Measurements from ENCODE around the gene KIDINS220. TPM values are rescaled to one million over a fixed set of nuclear protein-coding genes. Genes with fewer than 3 reads are reported as not detected.

The KIDINS220 gene
- total and polyA plus RNA-seq, 2 of the 13 experiments (the other 11 are each of a cell fraction or from before 2014, with no cell fraction given) = 25.2 to 32.3 TPM

DNA sequence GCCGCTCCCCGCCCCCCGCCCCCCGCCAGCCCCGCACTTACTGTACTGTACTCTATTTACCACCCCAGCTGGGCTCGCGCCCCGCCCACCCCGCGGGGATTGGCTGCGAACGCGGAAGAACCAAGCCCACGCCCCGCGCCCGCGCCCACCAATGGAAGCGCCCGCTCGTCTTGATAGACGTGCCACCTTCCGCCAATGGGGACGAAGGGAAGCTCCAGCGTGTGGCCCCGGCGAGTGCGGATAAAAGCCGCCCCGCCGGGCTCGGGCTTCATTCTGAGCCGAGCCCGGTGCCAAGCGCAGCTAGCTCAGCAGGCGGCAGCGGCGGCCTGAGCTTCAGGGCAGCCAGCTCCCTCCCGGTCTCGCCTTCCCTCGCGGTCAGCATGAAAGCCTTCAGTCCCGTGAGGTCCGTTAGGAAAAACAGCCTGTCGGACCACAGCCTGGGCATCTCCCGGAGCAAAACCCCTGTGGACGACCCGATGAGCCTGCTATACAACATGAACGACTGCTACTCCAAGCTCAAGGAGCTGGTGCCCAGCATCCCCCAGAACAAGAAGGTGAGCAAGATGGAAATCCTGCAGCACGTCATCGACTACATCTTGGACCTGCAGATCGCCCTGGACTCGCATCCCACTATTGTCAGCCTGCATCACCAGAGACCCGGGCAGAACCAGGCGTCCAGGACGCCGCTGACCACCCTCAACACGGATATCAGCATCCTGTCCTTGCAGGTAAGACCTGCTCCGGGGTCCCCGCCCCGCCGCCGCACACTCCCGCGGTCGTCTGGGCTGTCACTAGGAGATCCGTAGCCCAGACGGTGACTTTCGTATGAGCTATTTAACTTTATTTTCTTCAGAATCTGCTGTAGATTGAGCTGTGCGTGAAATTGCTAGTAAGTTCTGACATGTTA, 155.4 kb downstream of the KIDINS220 start, which contains the start of gene ID2 (continued):
- no peak for TF ChIP-seq LCORL (IDR thresholded peaks at IDR 0.05)
- TF ChIP-seq LCORL (CRISPR knock-in tag; IDR thresholded peaks at IDR 0.05) = peak; percentile 73
- TF ChIP-seq CENPX (CRISPR knock-in tag; IDR thresholded peaks at IDR 0.05) = no peak
- TF ChIP-seq, protein P1, sequence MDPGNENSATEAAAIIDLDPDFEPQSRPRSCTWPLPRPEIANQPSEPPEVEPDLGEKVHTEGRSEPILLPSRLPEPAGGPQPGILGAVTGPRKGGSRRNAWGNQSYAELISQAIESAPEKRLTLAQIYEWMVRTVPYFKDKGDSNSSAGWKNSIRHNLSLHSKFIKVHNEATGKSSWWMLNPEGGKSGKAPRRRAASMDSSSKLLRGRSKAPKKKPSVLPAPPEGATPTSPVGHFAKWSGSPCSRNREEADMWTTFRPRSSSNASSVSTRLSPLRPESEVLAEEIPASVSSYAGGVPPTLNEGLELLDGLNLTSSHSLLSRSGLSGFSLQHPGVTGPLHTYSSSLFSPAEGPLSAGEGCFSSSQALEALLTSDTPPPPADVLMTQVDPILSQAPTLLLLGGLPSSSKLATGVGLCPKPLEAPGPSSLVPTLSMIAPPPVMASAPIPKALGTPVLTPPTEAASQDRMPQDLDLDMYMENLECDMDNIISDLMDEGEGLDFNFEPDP (CRISPR knock-in tag; conservative IDR thresholded peaks at IDR 0.05) = peak; percentile 96; the same call in 1 of the 2 replicates
- TF ChIP-seq HOXA3 (CRISPR knock-in tag; IDR thresholded peaks at IDR 0.05) = peak; percentile 81
- TF ChIP-seq, protein P2, sequence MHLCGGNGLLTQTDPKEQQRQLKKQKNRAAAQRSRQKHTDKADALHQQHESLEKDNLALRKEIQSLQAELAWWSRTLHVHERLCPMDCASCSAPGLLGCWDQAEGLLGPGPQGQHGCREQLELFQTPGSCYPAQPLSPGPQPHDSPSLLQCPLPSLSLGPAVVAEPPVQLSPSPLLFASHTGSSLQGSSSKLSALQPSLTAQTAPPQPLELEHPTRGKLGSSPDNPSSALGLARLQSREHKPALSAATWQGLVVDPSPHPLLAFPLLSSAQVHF (CRISPR knock-in tag; IDR thresholded peaks at IDR 0.05) = peak; percentile 61; the same call in 1 of the 2 replicates
- peak; percentile 36; the same call in 1 of the 2 replicates for TF ChIP-seq HNF4G (IDR thresholded peaks at IDR 0.05; ENCODE audit: borderline replicate concordance, low read depth, low read length)
- peak; percentile 68 for TF ChIP-seq HNF4G (CRISPR knock-in tag; IDR thresholded peaks at IDR 0.05; ENCODE audit: borderline replicate concordance, low read depth)
- TF ChIP-seq ELF3 (CRISPR knock-in tag; IDR thresholded peaks at IDR 0.05) = peak; percentile 77
- no peak for TF ChIP-seq DPF2 (CRISPR knock-in tag; IDR thresholded peaks at IDR 0.05; ENCODE audit: borderline replicate concordance, low read depth)
- no peak for TF ChIP-seq SMARCC2 (IDR thresholded peaks at IDR 0.05)
- TF ChIP-seq JUN (CRISPR knock-in tag; IDR thresholded peaks at IDR 0.05) = no peak
- peak; percentile 93 for TF ChIP-seq NFYB (CRISPR knock-in tag; IDR thresholded peaks at IDR 0.05)
- TF ChIP-seq, protein P3, sequence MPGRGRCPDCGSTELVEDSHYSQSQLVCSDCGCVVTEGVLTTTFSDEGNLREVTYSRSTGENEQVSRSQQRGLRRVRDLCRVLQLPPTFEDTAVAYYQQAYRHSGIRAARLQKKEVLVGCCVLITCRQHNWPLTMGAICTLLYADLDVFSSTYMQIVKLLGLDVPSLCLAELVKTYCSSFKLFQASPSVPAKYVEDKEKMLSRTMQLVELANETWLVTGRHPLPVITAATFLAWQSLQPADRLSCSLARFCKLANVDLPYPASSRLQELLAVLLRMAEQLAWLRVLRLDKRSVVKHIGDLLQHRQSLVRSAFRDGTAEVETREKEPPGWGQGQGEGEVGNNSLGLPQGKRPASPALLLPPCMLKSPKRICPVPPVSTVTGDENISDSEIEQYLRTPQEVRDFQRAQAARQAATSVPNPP (CRISPR knock-in tag; IDR thresholded peaks at IDR 0.05) = no peak
- peak; percentile 91 for TF ChIP-seq RBM22 (optimal IDR thresholded peaks at IDR 0.05; ENCODE audit: low read length)
- TF ChIP-seq RNF2 (conservative IDR thresholded peaks at IDR 0.05; ENCODE audit: low read depth) = no peak; the same call in none of the 2 replicates
- TF ChIP-seq ZNF773 (CRISPR knock-in tag; IDR thresholded peaks at IDR 0.05; ENCODE audit: borderline replicate concordance) = peak; percentile 81; the same call in 1 of the 2 replicates
- TF ChIP-seq, protein P4, sequence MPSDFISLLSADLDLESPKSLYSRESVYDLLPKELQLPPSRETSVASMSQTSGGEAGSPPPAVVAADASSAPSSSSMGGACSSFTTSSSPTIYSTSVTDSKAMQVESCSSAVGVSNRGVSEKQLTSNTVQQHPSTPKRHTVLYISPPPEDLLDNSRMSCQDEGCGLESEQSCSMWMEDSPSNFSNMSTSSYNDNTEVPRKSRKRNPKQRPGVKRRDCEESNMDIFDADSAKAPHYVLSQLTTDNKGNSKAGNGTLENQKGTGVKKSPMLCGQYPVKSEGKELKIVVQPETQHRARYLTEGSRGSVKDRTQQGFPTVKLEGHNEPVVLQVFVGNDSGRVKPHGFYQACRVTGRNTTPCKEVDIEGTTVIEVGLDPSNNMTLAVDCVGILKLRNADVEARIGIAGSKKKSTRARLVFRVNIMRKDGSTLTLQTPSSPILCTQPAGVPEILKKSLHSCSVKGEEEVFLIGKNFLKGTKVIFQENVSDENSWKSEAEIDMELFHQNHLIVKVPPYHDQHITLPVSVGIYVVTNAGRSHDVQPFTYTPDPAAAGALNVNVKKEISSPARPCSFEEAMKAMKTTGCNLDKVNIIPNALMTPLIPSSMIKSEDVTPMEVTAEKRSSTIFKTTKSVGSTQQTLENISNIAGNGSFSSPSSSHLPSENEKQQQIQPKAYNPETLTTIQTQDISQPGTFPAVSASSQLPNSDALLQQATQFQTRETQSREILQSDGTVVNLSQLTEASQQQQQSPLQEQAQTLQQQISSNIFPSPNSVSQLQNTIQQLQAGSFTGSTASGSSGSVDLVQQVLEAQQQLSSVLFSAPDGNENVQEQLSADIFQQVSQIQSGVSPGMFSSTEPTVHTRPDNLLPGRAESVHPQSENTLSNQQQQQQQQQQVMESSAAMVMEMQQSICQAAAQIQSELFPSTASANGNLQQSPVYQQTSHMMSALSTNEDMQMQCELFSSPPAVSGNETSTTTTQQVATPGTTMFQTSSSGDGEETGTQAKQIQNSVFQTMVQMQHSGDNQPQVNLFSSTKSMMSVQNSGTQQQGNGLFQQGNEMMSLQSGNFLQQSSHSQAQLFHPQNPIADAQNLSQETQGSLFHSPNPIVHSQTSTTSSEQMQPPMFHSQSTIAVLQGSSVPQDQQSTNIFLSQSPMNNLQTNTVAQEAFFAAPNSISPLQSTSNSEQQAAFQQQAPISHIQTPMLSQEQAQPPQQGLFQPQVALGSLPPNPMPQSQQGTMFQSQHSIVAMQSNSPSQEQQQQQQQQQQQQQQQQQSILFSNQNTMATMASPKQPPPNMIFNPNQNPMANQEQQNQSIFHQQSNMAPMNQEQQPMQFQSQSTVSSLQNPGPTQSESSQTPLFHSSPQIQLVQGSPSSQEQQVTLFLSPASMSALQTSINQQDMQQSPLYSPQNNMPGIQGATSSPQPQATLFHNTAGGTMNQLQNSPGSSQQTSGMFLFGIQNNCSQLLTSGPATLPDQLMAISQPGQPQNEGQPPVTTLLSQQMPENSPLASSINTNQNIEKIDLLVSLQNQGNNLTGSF (CRISPR knock-in tag; IDR thresholded peaks at IDR 0.05) = peak; percentile 86
- no peak for TF ChIP-seq ZFP1 (CRISPR knock-in tag; IDR thresholded peaks at IDR 0.05)
- TF ChIP-seq ARID2 (CRISPR knock-in tag; IDR thresholded peaks at IDR 0.05; ENCODE audit: borderline replicate concordance) = no peak

Data from HepG2 (cell line).